GM19324 (cell line): ENCODE results near the gene MACC1.

Experiments used
- ATAC-seq: cut with Tn5 transposase; IDR thresholded peaks from one replicate; pipeline ENCODE4 v1.9.1; 2021; ENCODE audit warnings: mild to moderate bottlenecking, moderate library complexity; ENCODE audit not compliant: unreplicated experiment, low FRiP score

MACC1 gene

DNA sequence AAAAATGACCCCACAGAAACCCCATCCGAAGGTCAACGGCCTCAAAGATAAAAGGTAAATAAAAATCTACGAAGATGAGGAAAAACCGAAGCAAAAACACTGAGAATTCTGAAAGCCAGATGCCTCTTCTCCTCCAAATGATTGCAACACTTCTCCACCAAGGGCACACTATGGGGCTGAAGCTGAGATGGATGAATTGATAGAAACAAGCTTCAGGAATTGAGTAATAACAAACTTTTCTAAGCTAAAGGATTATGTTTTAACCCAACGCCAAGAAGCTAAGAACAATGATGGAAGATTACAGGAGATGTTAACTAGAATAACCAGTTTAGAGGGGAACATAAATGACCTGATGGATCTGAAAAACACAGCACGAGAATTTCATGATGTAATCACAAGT is 127.8 kb downstream of the MACC1 start:
- no peak for ATAC-seq

DNA sequence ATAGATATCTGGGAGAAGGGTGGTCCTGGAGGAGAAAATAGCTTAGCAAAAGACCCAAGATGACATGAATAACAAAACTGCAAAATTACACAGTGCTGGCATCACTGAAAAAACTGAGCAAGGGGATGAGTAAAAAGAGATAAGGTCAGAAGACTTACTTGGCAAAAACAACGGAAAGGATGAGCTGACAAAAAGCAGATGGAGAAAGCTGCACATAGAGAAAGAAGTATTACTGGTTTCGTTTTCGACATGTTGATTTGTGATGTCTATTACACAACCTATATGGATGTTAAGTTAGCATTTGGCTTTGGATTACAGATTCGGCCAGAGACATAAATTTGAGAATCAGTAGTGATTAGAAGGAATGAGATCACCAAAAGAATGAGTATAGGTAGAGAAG is 132.1 kb downstream of the MACC1 start:
- ATAC-seq: no peak
